CD4-positive, alpha-beta T cell treated with Interleukin-12 subunit alpha and Interleukin-12 subunit beta, for 1 hour (primary cell): ENCODE results near the gene ABCC8.

Source experiments
- DNase-seq: peaks from one replicate; pipeline ENCODE4 v3.0.0-alpha.2; 2020

ABCC8 gene

DNA sequence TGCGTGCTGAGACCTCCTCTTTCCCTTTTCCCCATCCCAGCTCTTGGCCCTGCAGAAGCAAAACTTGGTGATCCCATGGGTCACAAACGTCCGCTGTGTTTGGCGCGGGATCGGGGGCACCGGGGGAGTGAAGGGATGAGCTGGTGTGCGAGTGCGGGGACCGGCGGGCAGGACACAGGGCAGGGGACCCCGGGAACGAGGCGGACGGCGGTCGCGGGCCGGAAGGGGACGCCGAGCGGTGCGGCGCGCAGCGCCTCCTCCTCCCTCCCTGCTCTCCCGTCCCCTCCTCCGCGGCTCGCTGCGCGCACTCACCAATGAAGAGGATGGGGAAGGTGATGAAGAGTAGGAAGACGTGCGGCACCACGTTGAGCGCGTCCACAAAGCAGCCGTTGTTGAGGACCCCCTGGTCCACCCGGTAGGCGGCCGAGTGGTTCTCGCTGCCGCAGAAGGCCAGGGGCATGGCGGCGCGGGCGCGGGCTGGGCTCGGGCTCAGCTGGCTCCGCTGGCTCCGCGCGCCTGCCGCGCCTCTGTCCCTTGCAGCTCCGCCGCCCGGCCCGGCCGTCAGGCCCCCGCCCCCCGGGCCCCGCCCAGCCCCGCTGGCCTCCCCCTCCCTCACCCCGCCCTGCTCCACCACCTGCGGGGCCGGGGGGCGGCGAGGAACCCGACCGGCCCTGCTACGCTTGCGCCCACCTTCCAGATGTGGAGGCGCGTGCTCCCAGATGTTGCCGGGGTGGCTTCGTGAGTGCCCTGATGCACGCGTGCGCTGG, at the start of gene ABCC8:
Gene ABCC8 (minus strand): TSS at position 529 of the 767 bp plus-strand sequence. CDS start 69 bp downstream, at position 460.
- no peak for DNase-seq

DNA sequence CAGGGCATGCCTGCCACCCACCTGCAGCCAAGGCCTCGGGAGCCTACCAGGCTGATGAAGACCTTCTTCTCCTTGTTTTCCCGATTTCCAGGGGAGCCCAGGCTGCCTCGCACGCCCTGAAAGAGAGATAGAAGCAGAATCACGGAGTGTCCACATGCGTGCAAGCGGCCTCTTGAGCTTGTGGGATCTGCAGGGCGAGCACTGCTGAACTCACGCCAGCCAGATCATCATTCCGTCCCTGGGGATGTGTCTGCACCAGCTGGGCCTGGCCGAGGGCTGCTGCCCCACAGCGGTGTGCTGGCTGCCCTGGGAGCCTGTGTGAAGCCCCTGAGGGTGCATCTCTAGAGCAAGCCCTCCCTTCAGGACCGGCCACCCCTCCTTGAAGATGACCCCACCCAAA, 49.7 kb upstream of the ABCC8 start:
- DNase-seq, result no peak

DNA sequence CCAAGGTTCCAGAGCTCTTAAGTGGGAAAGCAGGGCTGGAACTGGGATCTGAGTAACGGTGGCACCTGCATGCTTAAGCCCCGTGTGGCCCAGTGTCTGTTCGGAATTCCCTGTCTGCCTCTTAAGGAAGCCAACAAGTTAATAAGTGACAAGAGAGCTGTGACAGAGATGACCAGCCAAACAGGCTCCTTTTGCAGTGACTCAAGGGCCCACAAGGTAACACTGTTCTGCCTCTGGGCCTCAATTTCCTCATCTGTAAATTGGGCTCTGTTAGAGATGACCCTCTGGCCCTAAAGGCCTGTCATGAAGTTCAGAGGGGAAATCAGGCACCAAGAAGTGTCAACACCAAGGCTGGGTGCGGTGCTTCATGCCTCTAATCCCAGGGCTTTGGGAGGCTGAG, 48.9 kb upstream of the ABCC8 start:
- no peak for DNase-seq

DNA sequence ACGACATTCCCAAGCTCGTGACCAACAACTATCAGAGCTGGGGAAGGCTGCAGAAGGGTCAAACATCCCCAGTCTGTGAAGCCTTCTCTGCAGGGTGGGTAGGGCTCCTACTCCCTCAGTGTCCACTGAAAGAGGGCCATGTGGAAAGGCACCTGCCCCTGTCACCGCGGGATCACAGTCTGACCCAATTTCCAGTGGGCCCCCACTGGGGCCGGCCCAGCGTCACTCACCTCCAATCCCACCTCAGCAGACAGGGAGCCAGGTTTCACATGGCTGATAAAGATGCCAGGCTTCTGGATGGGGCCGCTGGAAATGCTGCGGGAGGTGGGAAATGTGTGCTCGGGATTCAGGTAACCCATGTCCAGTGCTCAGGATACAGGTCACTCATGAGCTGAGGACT, 47.6 kb upstream of the ABCC8 start:
- DNase-seq, result no peak

DNA sequence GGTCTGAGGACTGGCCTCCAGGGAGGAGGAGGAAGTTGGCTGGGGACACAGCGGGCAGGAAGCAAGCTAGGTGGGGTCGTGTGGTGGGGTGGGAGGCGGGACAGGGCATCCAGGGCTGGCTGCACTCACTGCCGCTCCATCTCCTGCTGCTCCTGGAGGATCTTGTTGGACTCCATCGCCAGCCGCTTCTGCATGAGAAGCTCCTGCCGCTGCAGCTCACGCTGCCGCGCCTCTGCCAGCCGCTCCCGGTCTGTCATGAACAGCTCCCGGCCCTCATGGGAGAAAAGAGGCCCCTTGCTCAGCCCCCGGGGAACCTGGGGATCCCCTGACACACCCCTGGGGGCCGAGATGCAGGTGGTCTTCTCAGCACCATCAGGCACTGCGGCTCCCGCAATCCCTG, 46.0 kb upstream of the ABCC8 start:
- DNase-seq, result no peak

DNA sequence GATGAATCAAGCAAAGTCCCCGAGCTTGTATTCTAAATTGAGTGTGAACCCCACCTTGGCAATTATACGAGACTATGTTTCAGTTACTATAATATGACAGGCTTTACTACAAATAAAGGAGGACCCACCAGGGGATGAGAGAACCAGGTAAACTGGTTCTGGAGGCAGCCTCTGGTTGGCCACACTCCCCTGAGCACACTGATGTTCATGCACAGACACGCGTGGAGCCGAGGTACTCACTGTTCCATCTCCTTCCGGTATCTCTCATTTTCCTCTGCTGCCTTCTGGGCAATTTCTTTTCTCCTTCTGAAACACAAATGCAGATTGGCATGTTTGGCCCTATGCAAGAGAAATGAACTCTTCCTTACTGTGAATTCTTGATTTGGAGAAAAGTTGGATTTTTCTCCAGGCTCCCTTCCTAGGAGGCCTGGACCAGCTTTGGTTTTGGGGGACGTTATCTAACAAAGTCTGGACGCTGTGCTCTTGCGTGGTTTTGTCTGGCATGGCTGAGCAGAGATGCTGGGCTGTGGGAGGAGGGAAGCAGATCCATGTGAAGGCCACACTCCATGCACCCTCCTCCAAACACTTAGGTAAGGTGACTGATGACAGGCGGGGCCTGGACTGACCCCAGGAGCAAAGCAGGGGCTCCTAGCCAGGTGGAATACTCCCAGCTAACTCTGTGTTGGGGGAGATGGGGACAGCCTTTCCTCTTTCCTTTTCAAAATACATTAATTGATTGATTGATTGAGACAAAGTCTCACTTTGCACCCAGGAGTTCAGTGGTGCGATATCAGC, 44.7 kb upstream of the ABCC8 start:
- DNase-seq, result no peak

DNA sequence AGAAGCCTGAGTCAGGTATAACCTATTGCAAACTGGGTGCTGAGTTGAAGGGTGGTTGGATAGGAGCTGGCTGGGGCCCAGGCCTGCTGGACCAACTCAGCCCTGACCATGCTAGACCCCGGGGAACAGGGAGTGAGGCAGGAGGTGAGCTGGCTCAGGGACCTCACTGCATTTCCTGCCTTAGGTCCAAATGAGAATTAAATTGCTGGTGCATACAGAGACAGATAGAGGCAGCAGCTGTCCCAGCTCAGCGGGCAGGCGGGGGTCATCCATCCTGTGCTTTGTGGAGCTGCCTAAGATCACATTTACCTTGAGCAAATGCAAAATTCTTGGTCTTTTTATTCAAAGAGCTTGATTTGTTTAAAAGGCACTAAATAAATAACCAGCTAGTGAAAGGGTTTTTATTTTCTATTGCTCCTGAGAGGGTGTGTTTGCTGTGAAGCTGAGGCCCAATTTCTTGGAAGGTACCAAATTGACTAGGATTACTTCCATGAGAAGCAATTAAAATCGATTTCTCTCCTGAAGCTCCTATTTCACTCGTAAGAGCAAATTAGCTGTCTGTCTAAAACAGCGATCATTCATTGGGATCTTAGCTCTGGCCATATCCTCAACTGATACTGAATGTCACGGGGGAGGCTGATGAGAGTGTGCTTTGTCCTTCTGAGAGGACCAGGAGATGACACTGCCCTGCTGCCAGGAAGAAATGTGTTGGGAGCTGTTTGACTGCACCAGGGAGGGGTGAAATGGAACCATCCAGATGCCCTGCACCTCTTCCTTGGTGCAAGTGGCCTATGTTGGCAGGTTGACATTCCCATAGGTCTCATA, 42.6 kb upstream of the ABCC8 start:
- no peak for DNase-seq

DNA sequence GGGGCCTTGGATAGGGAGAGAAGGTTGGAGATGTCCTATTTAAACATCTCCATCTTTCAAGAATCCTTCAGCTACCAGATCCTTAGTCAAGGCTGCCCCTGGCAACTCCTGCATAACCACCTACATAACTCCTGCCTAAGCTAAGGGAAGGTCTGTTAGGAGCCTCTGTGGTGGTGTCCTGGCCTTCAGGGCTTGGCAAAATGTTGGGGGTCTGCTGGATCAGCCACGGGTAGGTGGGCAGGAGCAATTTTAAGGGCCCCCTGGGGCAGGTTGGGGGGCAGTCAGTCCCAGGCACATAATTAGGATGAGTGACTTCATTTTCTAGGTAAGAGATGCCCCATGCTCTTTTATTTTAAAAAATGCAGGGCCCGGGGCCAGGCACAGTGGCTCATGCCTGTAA, 41.7 kb upstream of the ABCC8 start:
- DNase-seq, result no peak

DNA sequence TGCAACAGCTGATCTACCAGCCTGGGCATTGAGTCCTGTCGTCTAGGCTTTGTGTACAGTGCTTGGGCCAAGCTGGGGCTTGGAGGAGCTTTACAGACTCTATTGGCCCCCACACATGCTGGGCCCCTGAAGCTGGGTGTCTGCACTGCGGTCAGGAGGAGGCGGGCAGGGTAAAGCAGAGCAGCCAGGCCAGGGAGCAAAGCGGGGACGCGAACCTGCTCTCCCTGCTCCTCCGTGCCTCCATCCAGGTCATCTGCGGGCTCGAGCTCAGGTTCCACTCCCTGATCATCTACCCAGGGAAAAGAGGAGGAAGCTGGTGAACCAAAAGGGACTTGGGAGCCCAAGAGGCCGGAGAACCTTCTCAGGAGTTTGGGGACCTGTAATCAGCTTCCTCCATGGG, 40.5 kb upstream of the ABCC8 start:
- DNase-seq, result no peak

DNA sequence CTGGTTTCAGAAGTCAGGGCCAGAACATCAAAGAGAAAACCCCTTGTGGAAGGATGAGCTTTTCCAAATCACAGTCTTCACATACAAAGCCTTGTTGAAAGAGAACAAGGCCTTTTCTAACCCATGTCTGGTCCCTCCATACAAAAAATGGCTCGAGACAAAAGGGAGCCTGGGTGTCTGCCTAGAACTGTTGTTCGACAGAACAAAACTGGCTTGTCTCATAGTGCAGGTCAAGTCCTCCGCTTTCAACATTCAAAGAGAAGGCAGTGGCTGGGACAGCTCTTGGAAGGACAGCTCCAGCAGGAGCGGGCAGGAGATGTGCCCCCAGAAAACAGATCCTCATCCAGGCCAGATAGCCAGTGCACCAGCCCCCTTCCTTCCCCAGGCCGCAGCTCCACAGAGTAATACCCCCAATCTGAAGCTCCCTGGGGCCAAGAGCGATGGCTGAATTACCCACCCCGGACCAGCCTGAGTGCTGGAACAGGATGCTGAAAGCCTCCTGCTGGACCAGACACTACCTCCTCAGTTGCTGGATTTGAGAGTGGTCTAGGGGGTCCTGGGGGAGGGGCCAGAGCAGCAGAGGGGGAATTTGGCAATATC, 40.0 kb upstream of the ABCC8 start:
- DNase-seq, result no peak

DNA sequence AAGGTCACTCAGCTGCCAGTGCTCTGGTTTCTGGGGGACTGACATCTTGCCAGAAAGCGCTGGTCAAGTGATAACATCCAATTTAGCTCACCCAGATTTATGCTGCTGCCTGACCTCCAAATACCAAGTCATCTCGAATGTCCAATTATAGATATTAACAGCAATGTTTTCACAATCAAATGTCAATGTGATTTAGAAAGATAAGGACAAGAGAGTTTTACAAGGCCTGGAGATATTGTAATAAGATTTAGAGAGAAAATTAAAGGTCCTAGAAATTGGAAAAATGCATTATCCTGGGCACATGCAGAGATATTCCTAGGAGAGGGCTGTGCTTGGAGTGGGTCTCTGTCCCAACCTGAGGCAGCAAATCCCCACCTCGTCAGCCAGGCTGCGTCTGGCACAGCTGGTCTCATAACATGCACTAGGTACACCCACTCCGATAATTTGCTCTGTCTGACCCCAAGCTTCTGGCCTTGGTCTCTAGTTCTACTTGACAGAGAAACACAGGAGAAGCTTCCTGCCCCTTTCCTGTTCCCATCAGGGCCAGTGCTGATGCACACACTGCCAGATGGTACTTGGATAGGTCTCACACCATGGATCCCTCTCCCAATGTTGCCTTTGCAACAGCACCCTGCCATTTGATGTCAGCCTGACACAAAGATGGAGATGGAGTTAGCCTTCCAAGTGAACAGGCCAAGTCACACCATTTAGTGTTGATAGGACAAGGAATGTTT, 39.0 kb upstream of the ABCC8 start:
- DNase-seq, result no peak

DNA sequence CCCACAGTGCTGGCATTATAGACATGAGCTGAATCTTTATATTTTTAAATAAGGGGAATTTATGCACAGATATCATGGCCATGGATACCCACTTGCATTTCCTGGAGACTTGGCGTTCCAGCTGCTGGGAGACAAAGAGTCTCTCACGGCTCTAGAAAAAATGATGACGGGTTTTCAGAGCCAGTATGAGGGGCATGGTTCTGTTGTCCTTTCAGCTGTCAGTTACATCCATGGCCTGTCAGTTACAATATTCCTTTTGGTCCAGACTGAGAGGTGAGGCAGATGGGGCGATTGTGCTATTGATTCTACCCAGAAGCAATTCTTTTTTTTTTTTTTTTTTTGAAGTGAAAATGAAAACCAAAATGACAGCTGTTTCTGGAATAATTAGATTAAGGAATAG, 37.8 kb upstream of the ABCC8 start:
- no peak for DNase-seq

DNA sequence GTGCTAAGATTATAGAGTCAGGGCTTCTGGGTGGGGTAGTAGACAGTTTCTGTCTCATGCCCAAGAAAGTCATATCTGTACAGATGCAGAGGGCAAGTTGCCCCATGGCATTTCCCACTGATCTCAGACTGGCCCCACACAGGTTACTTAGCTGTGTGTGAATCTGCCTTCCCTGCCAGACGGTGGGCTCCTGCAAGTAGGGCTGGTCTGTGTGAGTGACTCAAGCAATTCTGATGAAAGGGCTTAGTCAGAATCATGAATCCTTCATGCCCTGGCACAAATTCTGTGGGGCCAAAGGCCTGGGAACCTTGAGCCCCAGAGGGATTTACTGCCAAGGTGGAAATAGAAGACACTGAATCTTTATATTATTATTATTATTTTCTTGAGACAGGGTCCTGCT, 37.2 kb upstream of the ABCC8 start:
- no peak for DNase-seq

DNA sequence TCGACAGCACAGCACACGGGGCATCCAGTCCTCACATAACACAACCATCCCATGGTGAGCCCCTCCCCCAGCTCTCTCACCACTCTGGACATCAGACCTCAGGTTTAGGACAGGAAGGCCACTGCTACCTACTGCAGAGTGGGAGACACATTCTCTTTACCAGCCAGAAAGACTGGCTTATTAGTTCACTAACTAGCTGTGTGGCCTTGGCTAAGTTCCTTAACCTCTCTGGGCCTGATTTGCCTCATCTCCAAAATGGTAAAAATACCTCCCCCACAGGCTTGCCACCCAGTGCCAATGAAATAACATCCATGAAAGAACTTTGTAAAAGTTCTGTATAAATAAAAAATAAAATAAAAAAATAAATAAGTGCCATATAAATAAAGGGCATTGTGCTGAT, 35.5 kb upstream of the ABCC8 start:
- DNase-seq, result no peak

DNA sequence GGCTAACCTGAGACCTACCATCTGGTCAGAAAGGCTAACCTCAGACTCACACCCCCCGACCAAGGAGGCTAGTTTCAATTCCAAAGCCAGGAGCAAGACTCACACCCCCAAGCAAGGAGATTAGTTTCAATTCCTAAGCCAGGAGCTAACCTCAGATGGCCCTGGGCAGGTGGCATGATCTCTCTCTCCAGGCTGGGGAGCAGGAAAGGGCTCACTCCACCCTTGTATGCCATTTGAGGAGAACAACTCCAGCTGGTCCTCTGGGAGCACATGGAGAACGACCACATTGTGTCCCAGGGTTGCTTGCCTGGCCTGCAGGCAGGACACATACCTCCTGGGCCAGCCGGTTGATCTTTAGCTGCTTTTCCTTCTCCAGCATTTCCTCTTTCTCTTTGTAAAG, 34.9 kb upstream of the ABCC8 start:
- no peak for DNase-seq

DNA sequence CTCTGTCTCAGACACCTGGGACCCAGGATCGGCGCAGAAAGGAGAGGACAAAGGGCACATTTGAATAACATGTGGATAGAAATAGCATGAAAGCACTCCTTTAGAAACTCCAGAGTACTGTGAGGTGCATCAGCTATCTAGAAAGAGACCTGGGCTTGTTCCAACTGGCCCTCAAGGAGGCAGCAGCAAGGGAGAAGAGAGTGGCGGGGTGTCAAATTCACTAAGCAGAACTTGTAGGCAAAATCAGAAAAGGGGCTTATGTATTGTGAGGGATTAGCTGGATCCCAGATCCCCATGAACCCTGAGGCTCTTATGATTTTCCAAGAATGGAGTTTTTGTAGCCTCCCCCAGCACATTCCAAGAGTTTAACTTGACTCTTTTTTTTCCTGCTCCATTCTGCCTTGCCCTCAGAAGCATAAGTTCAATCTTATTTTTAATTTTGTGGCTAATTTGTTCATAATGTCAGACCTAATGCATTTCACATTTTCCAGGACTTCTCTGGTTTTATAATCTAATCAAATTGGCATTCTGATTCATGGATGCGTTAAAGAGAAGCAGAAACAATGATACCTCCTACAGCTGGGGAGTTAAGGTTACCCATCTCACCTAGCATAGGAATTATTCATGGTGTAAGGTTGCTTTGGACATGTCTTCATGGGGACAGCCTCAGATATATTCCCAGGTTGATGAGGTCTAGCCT, 34.0 kb upstream of the ABCC8 start:
- no peak for DNase-seq

DNA sequence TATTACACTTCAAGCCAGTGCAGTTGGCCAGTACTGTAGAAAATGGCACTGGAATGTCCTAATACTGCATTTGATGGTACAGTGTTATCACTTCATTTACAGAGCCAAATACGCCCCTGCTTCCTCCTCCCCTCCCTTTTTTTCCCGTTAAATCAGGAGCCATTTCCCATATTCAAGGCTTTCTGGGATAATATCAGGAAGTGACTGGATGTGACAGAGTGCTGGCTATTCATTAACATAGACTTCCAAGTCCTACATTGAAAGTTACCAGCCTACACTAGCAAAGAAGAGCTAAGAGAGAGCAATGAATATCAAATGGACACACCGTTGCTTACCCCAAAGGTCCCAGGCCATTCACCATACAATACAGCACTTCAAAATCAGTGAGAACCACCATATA, 32.1 kb upstream of the ABCC8 start:
- DNase-seq, result no peak

DNA sequence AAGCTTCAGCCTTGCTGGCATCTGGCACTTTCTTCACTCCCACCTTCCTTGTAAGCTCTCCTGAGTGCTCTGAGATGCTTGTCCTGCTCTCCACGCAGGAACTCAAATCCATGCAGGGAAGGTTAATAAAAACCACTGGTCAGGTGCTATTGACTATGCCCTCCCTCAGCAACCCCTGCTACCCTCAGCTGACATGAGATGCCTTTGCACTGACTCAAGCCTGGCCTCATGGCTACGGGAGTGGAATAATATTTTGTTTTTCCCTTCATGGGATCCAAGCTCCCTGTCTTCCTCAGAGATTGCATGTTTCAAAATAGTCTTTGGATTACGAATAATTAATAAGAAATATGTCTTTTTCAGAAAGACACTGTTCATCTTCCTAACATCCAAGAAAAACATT, 31.7 kb upstream of the ABCC8 start:
- no peak for DNase-seq

DNA sequence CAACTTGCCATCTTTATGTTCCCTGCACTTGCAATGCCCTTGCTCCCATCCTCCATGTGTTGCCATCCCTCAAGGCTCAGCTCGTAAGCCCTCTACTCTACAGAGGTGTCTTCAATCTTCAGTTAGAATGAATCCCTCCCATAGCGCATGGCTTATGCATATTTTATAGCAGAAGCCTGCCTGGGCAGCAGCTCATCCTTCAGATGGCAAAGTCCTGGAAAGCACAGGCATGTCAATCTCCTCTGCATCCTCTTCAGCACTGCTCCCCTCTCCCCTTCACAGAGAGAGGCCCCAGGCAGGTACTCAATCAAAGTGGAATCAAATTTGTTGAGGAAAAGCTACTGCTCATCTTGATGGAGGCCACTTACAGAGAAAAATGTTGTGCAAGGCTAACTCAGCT, 31.1 kb upstream of the ABCC8 start:
- no peak for DNase-seq

DNA sequence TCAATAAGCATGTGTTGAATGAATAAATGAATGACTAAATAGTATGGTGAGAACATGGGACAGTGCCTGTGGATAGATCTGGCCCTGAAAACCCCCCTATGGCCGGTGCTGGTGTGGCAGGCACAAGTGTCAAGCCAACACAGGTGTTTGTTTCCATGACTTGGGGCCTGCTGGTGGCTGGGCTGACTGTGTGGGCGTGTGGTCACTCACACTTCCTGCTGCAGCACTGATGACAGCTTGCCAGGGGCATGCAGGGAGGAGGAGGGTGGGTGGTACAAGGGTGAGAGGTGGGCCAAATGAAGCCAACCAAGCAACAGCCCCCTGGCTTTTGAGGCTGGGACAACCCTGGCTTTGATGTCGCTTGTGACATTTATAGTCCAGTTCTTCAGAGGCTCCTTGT, 30.3 kb upstream of the ABCC8 start:
- DNase-seq, result no peak

DNA sequence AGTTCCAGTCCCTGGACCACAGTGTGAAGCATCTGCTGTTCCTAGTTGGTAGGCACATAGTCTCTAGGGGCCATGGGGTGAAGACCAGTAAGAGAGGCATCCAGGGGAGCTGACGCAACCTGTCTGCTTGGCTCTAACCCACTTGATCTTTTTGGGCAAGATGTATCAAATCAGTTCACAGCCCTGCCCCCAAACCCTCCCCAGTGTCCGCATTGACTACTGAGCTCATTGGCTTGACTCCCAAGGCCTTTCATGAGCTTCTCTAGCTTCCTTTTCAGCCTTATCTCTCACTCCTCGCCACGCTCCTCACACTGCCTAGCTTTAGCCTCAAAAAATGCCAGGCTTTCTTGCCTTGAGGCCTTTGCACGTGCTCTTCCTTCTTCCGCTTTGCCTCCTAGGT, 29.7 kb upstream of the ABCC8 start:
- no peak for DNase-seq

DNA sequence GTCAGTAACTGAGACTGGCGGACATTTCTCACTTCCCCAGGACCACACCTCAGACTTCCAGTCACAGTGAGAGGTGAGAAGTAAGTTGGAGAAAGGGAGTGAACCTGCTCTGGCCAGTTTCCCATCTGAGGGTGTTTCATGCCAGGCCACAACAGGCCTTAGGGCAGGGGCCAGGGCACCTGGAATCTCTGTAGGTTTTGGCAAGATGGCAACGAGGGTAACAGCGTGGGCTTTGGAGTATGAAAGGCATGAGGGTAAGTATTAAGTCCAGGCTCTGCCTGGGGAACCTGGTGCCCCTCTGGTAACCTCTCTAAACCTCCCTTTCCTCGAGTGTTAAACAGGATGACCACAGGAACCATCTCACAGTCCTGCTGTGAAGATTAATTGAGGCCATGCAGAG, 28.5 kb upstream of the ABCC8 start:
- no peak for DNase-seq
